Kidney (tissue), 14 donors: ENCODE measurements around the gene CGNL1. TPM values are rescaled to one million over a fixed set of nuclear protein-coding genes. Genes with fewer than 3 reads are reported as not detected.
A peak's percentile ranks its signal among the peaks of the same experiment; 100 is the strongest.

ENCODE experiments used
- DNase-seq, 5 donors: peaks; one replicate each; pipeline ENCODE4 v3.0.0-alpha.2; 2013 to 2020
- FAIRE-seq: peaks from 2 replicates; lab custom pipeline; 2012; peaks lifted over from hg19 to GRCh38; lab: Jason Lieb, UNC
- H3K27ac ChIP-seq, 2 donors: one replicate each; pipeline ENCODE4 v1.7.0; 2013; ENCODE audit warnings: low read depth in 2 of 2, low read length in 2 of 2, inconsistent platforms in 1 of 2
- H3K27me3 ChIP-seq: one replicate; pipeline ENCODE4 v1.7.1; 2013; ENCODE audit warnings: low read length, inconsistent platforms; ENCODE audit not compliant: control insufficient read depth, insufficient read depth
- H3K36me3 ChIP-seq, 3 donors: one replicate each; pipeline versions ENCODE4 v1.7.0 to v1.7.1; 2013; ENCODE audit warnings: low read length in 3 of 3, control low read depth in 1 of 3, inconsistent platforms in 1 of 3; ENCODE audit not compliant: insufficient read depth in 3 of 3, control insufficient read depth in 2 of 3
- H3K4me1 ChIP-seq, 3 donors: one replicate each; pipeline versions ENCODE4 v1.7.0 to v1.7.1; 2013; ENCODE audit warnings: low read length in 3 of 3, inconsistent platforms in 1 of 3, low read depth in 1 of 3; ENCODE audit not compliant: control insufficient read depth in 2 of 3, insufficient read depth in 2 of 3
- H3K4me3 ChIP-seq, 3 donors: one replicate each; pipeline versions ENCODE4 v1.7.0 to v1.8.1; 2013; ENCODE audit warnings: low read length in 3 of 3, control low read depth in 1 of 3, inconsistent platforms in 1 of 3
- H3K9ac ChIP-seq, 3 donors: one replicate each; pipeline versions ENCODE4 v1.7.0 to v1.7.1; 2013; ENCODE audit warnings: low read length in 3 of 3, control low read depth in 1 of 3, inconsistent platforms in 1 of 3
- H3K9me3 ChIP-seq, 3 donors: one replicate each; pipeline versions ENCODE4 v1.7.0 to v1.7.1; 2013; ENCODE audit warnings: low read length in 3 of 3, control low read depth in 1 of 3, inconsistent platforms in 1 of 3; ENCODE audit not compliant: control insufficient read depth in 2 of 3, insufficient read depth in 1 of 3
- CTCF ChIP-seq: IDR thresholded peaks from 3 replicates; pipeline ENCODE4 v1.5.1; 2012; ENCODE audit warnings: mild to moderate bottlenecking, moderate library complexity, borderline replicate concordance; ENCODE audit not compliant: insufficient read depth; ENCODE audit errors: extremely low read depth
- intact Hi-C: fragments of 100-400 bp; cut with DNase I; formaldehyde crosslinking; loops from one replicate; pipeline ENCODE4 v1.11.1; 2022
- polyA plus RNA-seq: library from polyadenylated mRNA; stranded (reverse); fragments of 350-450 nt; fragmentation: Illumina TruSeq; extraction: RNeasy Lipid Tissue Mini Kit (QIAGEN cat#74804); gene quantifications from one replicate; pipeline ENCODE4 v1.2.3, GENCODE V29; 2014; ENCODE audit warnings: low read depth, low replicate concordance; ENCODE audit not compliant: insufficient read depth
- total RNA-seq: library from RNA; stranded (reverse); fragmentation: NEBNext Ultra II Directional; extraction: Animal tissue kit (Norgen Biotek cat#: 25700); gene quantifications from one replicate; pipeline ENCODE4 v1.2.1, GENCODE V29; 2021
- donor health status: control.
- donor health status: control.
- donor health status: control.
- donor health status: control.
- donor health status: control.
- donor health status: DM: yes; HTN: yes; CAD: no.
- donor health status: Normal renal cell carcinoma (clear cell type).

CGNL1 gene
- total and polyA plus RNA-seq, 2 donors from 2014 or later: 62.0 to 81.5 TPM

- intact Hi-C loops: loop anchor here (5.0 kb wide), 1 partner anchor 182 kb away; no protein-coding TSS in a partner anchor
- peak; percentile 38 for TF ChIP-seq CTCF
- H3K4me3 ChIP-seq: no peak overlapping the region
- no peak overlapping the region for H3K27ac ChIP-seq
- H3K4me1 ChIP-seq: peaks cover 0 to 4% (median 0%) of the 10 kb centered on the region in 3 donors
- DNase-seq (peak in 2 of 5 donors; percentile 45 to 71), FAIRE-seq (no peak)
- H3K36me3 ChIP-seq: no peaks in the 10 kb centered on the region
- H3K27me3 ChIP-seq: no peaks in the 10 kb centered on the region
- no peaks in the 10 kb centered on the region for H3K9me3 ChIP-seq
- H3K9ac ChIP-seq: no peak overlapping the region
These were observed 30.7 kb upstream of the CGNL1 start for GRCh38 chr15:57345584-57345983.

GRCh38 chr15:57348081-57348480 lies 28.2 kb upstream of the CGNL1 start:
- Histone ChIP-seq H3K9ac (no peak overlapping the region), H3K4me3 (no peak overlapping the region), H3K27ac (no peak overlapping the region), H3K9me3 (no peaks in the 10 kb centered on the region), H3K4me1 (peaks cover 0 to 12% (median 0%) of the 10 kb centered on the region in 3 donors), H3K36me3 (no peaks in the 10 kb centered on the region), H3K27me3 (no peaks in the 10 kb centered on the region)
- no peak for DNase-seq
- intact Hi-C loops: loop anchor here (5.0 kb wide), 1 partner anchor 179 kb away; no protein-coding TSS in a partner anchor
- no peak for TF ChIP-seq CTCF
- FAIRE-seq: no peak

- peak in 2 of 5 donors; percentile 37 to 76 for DNase-seq
- no peak for FAIRE-seq
- Histone ChIP-seq H3K9ac (peak overlapping the region in 1 of 3 donors; percentile 73), H3K9me3 (no peaks in the 10 kb centered on the region), H3K4me1 (peaks cover 4 to 31% (median 17%) of the 10 kb centered on the region in 3 donors), H3K4me3 (no peak overlapping the region), H3K36me3 (no peaks in the 10 kb centered on the region), H3K27ac (peak overlapping the region; percentile 87 to 89), H3K27me3 (no peaks in the 10 kb centered on the region)
- intact Hi-C loops: no loop called here
- no peak for TF ChIP-seq CTCF
These were observed 23.6 kb upstream of the CGNL1 start for GRCh38 chr15:57352535-57353316.
